Measurements from ENCODE around the gene CTIF.

The CTIF gene

DNA sequence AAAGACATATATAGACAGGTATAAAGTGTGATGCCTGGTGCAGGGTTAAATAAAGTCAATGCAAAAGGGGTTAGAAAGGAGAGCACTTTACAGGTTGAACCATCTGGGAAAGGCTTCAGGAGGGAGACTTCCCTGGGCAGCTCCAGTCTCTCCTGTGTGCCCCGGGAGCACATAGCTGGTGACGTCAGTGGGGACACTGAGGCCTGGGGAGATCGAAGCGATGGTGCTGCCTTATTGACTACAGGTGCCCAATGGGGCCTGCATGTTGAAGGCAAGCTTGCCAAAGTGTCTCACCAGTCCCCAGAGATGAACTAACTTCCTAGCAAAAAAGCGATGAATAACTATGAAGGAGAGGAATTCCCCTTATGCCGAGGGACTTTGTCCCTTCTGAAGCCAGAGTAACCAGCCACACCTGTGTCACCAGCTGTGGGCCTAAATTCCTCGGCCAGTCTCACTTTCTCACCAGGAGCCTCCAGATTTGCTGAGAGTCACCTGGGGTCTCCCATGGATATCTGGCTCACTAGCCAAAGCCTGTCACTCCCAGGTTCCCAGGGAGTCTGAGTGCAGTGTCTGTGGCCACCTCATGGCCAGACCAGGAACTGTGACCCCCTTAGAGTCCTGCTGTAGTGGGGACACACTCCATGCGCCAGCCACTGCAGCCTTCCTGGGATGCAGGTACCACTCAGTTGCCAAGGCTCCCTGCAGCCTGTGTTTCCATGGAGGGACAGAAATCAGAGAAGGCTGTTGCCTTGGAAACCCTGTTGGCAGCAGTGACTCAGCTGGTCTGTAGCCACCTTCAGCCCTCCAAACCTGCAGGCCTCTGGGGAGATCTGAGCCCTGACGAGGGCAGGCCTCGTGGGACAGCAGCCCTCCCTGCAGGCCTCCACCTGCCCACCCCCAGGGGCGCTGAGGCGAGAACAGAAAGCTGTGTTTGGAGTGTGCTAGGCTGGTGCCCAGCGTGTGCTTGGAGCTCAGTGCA is 128.7 kb downstream of the CTIF start:
- no peak for DNase-seq (ENCODE audit: low read depth in 2 of 2)

DNA sequence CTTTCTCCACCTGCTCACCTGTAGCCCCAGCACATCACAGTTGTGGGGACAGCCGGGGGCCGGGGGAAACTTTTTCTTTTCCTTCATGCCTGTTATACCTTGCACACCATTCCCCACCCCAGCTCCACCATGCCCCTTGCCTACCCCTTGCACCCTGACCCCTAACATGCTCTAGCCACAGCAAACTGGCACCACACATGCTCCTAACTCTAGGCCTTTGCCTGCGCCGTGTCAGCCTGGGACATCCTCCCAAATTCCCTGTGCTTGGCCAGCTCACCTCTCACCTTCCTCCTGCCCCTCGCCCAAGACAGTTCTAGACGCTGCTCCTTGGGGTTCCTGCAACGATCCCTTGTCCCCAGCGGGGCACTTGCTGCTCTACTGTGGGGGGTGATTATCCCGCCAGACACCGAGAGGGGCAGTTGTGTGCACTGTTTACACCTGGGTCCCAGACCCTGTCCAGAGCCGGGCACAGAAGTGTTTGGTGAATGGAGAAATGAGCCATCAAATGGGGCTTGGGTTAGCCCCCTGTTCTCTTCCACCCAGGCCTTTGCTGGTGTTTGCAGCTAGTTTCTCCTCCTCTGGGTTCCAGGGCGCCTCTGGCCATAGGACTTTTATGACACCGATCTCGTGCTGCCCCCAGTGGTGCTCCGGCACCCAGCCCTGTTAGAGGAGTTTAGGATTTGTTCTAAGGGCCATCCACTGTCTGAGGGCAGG is 129.8 kb downstream of the CTIF start:
- no peak for DNase-seq (ENCODE audit: low read depth in 2 of 2)

DNA sequence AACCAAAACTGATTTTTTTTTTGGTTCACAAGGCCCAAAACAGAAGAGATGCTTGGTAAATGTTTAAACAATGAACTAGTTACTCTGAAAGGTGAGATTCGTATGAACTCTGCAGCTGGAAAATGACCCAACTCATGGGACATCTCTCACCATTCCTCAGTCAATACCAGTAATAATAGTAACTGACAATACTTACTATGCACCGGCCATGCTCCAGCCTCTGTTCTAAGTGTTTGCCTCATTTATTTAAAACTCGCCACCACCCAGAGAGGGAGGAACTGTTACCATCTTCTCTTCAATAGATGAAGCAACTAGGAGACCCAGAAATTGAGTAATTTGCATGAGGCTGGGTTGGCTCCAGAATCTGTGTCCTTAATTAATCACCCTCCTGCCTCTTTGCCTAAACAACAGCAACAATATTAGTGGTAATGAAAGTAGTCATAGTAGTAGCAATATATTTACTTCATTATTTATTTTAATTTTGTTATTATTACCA is 130.4 kb downstream of the CTIF start:
- no peak for DNase-seq (ENCODE audit: low read depth in 2 of 2)

DNA sequence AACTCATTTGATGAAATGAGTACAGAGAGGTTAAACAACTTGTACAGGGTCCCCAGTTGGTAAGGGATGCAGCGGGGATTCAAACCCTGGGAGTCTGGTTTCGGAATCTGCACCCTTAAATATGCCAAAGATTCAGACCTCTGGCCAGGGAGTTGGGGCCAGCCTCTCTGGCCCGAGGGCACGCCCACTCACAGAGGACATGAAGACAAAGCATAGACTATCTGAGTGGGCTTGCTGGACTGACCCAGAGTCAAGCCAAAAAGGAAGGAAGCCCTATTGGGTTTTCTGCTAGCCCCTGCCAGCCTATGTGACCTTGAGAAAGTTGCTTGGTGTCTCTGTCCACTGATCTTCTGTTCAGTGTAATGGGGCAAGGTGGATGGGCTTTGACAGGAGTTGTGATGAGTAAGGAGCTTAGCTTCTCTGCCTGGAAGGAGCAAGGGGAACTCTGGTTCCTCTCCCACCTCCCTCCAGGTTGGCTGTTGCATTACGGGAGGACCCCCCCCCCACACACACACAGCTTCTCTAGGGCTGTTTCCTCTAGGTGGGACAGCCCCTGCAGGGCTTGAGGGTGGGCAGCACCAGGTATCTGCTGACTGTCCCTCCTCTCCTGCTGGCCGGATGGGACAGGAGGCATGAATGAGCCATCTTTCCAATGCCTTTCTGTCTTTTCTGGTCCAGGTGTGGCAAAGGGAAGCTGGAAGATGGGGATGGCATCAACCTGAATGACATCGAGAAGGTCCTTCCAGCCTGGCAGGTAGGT is 131.3 kb downstream of the CTIF start:
- DNase-seq (ENCODE audit: low read depth in 2 of 2), result no peak

DNA sequence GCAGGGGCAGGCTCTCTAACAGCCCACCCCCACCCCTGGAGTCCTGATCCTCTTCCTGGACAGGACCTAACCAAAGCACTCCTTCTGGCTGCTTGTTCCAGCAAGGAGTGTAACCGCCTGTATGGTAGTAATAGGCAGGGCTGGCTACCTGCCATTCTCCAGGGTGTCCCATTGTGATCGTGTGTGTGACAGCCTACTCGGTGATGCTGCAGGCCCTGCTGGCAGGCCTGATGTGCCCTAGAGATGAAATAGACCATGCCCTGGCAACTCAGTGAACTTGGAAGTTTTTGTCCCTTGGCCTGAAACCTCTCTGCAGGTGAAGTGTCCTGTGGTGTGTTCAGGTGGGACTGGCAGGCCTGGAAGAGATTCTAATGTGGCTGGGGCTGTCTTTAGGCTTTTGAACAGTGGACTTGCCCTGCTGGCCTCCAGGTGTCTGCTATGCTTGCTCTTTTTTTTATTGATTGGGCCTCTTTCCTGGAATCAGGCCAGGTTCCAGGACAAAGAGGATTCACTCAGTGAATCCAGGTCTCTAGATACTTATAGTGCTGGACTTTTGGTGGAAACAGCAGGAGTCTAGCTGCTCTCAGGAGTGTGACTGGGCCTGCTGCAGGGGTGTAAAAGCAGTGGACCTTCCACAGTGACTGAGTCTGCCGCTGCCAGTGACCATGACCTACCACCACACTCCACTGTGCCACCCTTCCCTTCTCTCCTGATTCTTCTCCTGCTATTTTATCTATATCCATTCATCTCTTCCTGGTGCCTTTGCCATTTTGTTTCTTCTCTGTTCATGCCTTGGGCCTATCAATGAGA is 132.1 kb downstream of the CTIF start:
- no peak for DNase-seq (ENCODE audit: low read depth in 2 of 2)

DNA sequence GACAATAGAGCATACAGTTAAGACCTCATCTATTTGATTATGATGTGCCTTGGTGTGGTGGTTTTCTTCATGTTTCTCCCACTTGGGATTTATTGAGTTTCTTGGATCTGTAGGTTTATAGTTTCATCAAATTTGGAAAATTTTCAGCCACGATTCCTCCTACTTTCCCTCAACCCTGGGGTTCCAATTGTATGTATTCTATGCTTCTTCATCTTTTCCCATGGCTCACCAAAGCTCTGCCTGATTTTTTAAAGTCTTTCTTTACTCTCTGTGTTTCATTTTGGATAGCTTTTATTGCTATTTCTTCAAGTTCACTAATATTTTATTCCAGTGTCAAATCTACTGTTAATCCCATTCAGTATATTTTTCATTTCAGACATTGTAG is 132.7 kb downstream of the CTIF start:
- no peak for DNase-seq (ENCODE audit: low read depth in 2 of 2)

DNA sequence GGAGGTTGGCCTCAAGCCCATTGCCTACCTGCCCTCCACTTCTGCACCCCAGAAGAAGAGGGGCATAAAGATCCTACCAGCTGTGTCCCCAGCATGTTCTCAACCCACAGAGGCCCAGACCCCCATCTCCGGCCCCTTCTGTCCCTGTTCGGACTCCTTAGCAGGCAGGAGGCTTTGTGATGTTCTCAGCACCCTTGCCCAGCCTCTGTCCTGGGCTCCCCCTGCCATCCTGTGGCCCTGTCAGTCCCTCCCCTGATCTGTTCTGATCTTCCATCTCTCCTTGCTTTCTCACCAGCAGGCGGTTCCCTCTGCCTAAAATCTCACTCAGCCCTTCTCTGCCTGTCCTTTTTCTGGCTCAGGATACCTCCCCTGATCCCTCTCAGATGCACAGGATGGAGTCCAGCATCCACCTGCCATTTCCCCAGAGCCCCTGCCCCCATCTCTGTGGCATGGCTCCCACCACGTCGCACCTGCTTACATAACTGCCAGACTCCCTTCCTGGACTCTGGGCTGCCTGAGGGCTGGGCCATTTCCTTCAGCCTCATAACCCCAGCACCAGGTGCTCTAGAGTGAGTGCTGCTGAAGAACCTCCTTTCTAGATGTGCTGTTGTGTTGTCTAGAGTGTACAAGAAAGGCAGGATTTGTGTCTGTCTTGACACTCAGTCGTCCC is 134.0 kb downstream of the CTIF start:
- DNase-seq (ENCODE audit: low read depth in 2 of 2), result no peak

DNA sequence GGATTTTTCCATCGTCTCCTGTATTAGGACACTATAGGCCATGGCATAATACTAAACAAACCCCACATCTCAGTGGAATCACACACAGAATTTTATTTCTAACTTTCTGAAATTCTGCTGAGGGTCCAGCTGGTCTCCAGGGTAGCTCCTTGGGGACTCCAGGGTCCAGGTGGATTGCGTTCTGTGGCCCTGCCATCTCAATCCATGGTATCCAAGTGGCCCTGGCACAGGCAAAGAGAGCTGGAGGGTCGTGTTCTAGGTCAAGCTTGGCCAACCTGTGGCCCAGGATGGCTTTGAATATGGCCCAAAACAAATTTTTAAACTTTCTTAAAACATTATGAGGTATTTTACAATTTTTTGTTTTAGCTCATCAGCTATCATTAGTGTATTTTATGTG is 134.6 kb downstream of the CTIF start:
- DNase-seq (ENCODE audit: low read depth in 2 of 2), result no peak

DNA sequence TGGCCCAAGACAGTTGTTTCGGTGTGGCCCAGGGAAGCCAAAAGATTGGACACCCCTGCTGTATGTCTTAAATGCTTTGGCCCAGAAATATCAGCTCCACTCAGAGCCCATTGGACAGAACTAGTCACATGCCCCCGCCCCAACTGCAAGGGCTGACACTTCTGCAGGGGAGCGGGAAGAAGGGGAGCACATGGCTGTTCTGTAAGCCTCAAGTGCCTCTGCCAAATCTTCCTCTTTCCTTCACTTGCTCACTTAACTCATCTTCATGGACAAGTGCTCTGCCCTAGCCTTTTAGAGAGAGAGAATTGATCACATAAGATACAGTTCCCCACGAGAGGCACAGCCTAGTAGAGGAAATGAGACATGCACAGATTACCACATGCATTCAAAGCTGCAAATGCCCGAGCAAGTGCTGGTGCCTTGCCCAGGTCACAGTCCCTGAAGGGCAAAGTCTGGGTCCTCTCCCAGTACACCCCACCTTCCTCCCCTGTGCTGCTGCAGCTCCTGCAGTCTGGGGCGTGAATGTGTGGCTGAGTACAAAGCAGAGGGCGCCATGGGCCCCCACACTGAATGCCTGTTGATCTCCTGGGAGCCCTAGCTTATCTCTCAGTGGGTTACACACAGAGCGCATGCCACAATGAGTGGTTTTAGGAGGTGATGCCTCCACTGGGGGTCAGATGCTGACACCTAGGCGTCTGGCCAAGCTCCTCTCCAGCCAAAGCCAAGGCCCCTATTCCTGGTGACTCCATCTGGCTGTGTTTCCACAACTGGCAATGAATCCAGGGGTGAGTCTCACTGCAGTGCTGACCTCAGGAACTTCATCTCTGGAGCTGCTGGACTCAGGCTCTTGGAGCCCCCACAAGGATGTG is 135.3 kb downstream of the CTIF start:
- DNase-seq (ENCODE audit: low read depth in 2 of 2), result no peak

DNA sequence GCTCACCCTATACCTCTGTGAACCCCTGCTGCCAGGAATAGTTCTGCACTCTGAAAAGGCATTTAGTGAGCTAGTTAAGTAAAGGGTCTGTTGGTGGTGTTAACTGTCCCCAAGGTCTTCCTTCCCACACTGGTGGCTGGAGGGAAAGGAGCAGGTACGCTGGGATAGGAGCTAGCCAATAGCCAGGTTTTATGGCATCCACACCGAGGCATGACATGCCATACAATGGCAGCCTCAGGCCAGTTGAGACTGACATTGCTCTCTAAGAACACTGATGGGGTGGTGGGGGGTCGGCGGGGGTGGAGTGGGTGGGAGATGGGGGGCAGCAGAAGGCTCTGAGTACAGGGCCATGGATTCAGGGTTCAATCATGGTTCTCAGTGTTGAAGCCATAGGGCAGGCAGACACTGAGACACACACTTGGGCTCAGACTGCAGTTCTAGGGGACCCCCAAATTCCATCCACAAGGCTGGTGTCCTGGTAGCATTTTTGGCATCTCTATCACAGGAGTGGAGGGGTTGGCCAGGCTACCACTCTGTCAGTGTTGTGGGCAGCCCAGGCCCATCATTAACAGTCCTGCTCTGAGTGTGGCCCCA is 136.0 kb downstream of the CTIF start:
- DNase-seq (ENCODE audit: low read depth in 2 of 2), result no peak

DNA sequence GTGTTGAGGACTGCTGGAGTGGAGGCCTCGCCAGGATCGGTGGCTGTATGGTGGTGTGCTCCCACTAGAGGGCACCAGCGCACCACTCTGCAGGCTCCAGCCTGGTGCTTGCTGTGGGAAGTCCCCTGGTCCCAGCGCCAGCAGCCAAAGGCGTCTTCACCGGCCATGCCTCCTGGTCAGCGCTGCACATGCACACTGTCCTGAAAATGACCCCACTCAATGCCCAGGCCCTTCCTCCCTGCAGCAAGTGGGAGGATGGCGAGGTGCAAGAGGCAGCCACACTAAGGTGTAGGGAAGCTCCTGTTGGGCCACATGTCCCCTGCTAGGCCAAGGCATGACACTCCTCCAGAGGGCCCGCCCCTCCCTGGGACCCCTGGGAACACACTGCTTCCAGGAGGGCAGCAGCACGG is 136.5 kb downstream of the CTIF start:
- DNase-seq (ENCODE audit: low read depth in 2 of 2), result peak; percentile 61 to 62

DNA sequence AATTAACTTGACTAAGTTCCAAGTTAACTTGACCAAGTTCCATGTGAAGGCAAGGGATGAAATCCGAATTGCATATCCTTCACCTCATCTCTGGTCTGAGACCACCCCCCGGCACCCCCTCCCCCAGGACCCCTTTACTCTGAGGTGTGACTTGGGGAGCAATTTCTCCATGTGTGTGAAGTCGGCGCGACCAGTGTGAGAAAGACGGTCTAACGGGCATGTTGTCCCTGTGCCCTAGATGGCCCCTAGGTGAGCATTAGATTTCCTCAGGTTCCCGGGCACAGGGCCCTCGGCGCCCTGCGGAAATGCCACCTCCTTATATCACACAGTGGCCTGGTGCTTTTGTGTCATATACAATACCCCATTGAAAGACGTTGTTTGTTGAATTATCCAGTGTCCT is 137.1 kb downstream of the CTIF start:
- no peak for DNase-seq (ENCODE audit: low read depth in 2 of 2)

DNA sequence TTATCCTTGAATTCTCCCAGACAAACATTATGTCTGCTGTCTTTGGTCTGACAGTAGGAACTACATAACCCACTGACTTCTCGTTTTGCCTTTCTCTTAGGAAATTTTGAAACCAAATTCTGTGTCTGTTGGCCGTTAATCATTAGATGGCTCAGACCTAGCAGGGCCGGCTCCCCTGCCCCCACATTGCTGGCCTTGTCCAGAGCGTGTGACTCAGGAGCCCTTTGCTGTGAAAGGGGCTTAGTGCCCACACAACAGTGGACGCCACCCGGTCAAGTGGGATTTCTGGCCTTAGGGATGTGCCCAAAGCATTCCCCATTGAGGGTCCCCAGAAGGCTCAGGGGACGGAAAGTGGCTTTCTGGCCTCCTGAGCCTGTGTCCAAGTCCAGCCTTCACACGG is 137.5 kb downstream of the CTIF start:
- DNase-seq (ENCODE audit: low read depth in 2 of 2), result no peak

DNA sequence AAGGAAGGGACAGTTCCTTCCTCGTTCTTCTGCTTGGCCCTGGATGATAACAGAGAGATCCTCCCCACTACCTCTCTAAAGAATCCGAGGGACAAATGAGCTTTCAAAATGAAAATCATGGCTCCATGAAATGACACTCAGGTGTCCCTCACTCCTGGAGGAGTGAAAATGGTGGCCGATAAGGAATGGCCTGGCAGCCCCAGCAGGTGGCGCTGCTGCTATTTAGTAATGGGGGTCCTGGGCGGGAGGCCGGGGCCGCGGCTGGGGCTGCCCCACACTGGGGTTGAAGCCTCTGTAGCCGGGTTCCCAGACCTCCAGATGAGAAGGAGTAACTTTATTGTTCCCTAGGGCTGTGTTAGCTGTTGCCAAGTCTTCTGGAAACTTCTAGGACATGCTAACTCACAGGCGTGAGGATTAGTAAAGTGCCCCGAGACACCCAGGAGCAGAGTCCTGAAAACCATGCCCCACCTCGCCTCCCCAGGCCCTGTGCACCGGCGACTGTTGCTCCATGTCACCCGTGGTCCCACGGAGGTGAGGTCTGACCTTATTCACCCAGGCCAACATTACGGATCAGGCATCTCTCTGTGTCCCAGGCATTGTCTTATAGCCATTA is 138.0 kb downstream of the CTIF start:
- DNase-seq (ENCODE audit: low read depth in 2 of 2), result peak; percentile 26 to 39

DNA sequence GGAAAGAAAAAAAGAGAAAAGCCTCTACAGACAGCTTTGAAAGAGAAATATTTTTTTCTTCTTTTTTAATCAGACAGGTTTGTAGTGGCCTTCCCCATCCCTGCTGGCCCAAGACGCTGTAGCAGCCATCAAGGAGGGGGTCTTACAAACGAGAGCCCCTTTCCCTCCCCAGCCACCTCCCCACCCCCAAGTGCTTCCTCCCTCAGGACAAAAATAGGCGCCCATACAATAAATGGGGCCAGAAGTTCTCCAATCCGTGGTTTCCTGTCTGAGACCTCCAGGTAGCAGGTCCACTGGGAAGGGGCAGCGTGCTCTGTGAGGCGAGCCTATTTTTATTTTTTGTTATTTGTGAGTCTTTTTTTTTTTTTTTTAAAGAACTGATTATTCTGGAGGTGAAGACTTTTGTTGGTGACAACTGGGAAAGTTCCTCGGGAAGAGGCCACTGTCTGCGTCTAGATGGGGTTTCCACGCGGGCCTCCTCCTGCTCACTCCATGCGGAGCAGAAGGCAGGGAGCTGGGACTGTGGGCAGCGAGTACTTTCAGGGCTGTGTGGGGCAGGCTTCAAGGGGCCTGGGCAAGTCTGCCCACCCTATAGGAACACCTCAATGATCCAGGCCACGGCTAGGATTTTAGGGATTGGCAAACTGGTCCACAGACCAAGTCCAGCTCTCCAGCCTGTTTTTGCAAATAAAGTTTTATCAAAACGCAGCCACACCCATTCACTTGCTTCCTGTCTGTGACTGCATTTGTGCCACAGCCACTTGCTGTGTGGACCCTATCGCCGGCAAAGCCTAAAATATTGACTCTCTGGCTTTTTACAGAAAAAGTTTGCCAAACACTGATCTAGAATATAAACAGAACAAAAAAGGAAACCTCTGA is 139.6 kb downstream of the CTIF start:
- DNase-seq (ENCODE audit: low read depth in 2 of 2), result no peak

DNA sequence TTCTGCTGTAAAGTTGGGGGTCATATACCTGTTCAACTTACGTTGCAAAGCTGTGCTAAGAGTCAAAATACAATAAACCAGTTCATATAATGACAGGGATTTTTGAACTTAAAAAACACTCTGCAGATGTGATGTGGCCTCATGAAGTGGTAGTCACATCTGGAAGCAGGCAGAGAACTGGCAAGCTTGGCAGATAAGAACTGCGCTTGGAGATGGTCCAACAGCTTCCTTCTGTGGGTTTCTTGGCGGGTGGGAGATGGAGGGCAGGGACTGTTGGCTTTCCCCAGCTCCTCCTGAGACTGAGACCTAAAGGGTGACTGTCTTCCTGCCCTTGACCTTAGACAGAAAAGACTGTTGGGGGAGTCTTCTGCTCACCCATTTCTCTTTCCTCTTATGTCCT is 140.4 kb downstream of the CTIF start:
- DNase-seq (ENCODE audit: low read depth in 2 of 2), result no peak

DNA sequence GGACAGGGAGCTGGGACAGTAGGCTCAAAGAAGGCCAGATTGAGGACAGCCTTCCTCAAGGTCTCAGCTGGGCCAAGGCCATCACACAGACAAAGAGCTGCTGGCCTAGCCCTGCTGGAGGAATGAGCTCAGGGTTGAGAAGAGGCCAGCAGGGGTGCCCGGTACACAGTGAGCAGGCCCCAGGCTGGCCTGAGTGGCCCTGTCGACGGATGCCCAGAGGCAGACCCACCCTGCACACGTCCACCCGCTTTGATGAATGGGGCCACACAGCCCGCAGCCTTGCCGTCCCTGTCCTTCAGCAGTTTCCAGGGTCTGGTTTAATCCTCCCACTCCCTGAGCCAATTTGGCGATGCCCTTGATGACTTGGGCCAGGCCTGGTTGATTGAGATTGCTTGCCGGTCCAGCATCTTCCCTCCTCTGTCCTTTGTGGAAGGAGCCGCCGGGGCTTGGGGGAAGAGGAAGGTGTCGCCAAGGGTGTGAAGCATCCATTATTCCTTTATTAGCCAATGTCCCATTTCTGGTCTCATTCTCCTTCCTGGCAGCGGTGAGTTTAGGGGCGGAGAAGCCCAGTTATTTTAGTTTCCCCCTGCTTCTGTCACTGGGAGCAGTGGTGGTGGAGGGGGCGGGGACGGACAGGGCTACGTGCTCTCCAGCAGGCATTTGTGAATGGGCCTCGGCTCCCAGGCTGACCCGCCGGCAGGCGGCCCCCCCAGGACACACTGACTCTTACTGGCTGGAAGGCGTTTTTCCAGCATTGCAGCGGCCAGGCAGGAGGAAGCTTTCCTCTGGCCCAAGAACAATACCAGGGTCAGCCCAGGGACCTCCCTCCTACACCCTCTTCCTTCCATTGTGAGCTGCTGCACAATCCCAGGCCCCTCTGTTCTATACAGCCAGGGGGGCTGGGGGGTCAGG is 141.8 kb downstream of the CTIF start:
- DNase-seq (ENCODE audit: low read depth in 2 of 2), result no peak

All from stimulated activated CD8-positive, alpha-beta memory T cell treated with anti-CD3 and anti-CD28 coated beads, Interleukin-2, amount 100 ng/mL, for 1 hour (primary cell).